HG02588 (cell line): ENCODE data around the gene ATL3.
"Not testable (repeated sequence)": the region's sequence is repeated elsewhere in the genome, so short reads cannot be mapped to it uniquely, and the experiment has no call there.

Experiments used
- ATAC-seq: cut with Tn5 transposase; IDR thresholded peaks from one replicate; pipeline ENCODE4 v1.9.1; 2021; ENCODE audit warnings: mild to moderate bottlenecking, moderate library complexity; ENCODE audit not compliant: unreplicated experiment

Gene ATL3

GRCh38 chr11:63682066-63683021 is 11.2 kb upstream of the ATL3 start:
- no peak for ATAC-seq

GRCh38 chr11:63681321-63682065 is 10.3 kb upstream of the ATL3 start, which contains the start of gene RTN3:
Gene RTN3 (plus strand): TSS chr11:63681500. CDS start chr11:63681637, 137 bp downstream.
- peak; percentile 87 for ATAC-seq

GRCh38 chr11:63680834-63681320 is 9.7 kb upstream of the ATL3 start:
- no peak for ATAC-seq

GRCh38 chr11:63673579-63673978 is 2.4 kb upstream of the ATL3 start:
- ATAC-seq = no peak

- ATAC-seq = no peak
Measured at GRCh38 chr11:63672936-63673539, 1.9 kb upstream of the ATL3 start.

- no peak for ATAC-seq
Measured at GRCh38 chr11:63672156-63672463, 934 bp upstream of the ATL3 start.

- ATAC-seq = peak; percentile 41
Measured at GRCh38 chr11:63670433-63671321, 499 bp downstream of the ATL3 start.

GRCh38 chr11:63670096-63670432 is 1.1 kb downstream of the ATL3 start:
- no peak for ATAC-seq

- no peak for ATAC-seq
Measured at GRCh38 chr11:63667995-63668795, 3.0 kb downstream of the ATL3 start.

GRCh38 chr11:63666874-63667273 is 4.3 kb downstream of the ATL3 start:
- ATAC-seq = no peak

GRCh38 chr11:63663809-63664208 is 7.4 kb downstream of the ATL3 start:
- no peak for ATAC-seq

- ATAC-seq = no peak
Measured at GRCh38 chr11:63660972-63661371, 10.2 kb downstream of the ATL3 start.

GRCh38 chr11:63652671-63653070 is 18.5 kb downstream of the ATL3 start:
- no peak for ATAC-seq

GRCh38 chr11:63643205-63643604 is 28.0 kb downstream of the ATL3 start:
- no peak for ATAC-seq

- ATAC-seq = no peak
Measured at GRCh38 chr11:63641727-63642126, 29.4 kb downstream of the ATL3 start.

- ATAC-seq = no peak
Measured at GRCh38 chr11:63639199-63639832, 31.9 kb downstream of the ATL3 start.

GRCh38 chr11:63638436-63638835 is 32.7 kb downstream of the ATL3 start:
- not testable (repeated sequence) for ATAC-seq

- no peak for ATAC-seq
Measured at GRCh38 chr11:63635762-63636465, 35.3 kb downstream of the ATL3 start.

GRCh38 chr11:63629426-63629825 is 41.8 kb downstream of the ATL3 start:
- ATAC-seq = no peak
